Liver (tissue), 9 donors: ENCODE results near the gene MITD1. TPM values are rescaled to one million over a fixed set of nuclear protein-coding genes. Genes with fewer than 3 reads are reported as not detected.

ENCODE experiments used
- DNase-seq: peaks from one replicate; pipeline ENCODE4 v3.0.0-alpha.2; 2017; ENCODE audit warnings: low spot score
- H3K27ac ChIP-seq, 2 donors: one replicate each; pipeline ENCODE4 v1.7.0; 2013; ENCODE audit warnings: inconsistent platforms in 2 of 2, low read length in 2 of 2, control low read depth in 1 of 2, low read depth in 1 of 2, mild to moderate bottlenecking in 1 of 2
- H3K27me3 ChIP-seq, 4 donors: one replicate each; pipeline versions ENCODE4 v1.6.1 to v1.7.0; 2013; ENCODE audit warnings: low read length in 3 of 4, inconsistent platforms in 1 of 4, mild to moderate bottlenecking in 1 of 4, moderate library complexity in 1 of 4; ENCODE audit not compliant: control insufficient read depth in 4 of 4, insufficient read depth in 4 of 4
- H3K36me3 ChIP-seq, 4 donors: one replicate each; pipeline versions ENCODE4 v1.6.1 to v1.7.0; 2013; ENCODE audit warnings: low read length in 3 of 4, mild to moderate bottlenecking in 3 of 4, low read depth in 1 of 4, moderate library complexity in 1 of 4; ENCODE audit not compliant: control insufficient read depth in 4 of 4, insufficient read depth in 3 of 4
- H3K4me1 ChIP-seq, 4 donors: one replicate each; pipeline versions ENCODE4 v1.6.1 to v1.7.0; 2013; ENCODE audit warnings: low read length in 3 of 4, mild to moderate bottlenecking in 3 of 4, moderate library complexity in 1 of 4; ENCODE audit not compliant: control insufficient read depth in 4 of 4, insufficient read depth in 4 of 4
- H3K4me3 ChIP-seq, 3 donors: one replicate each; pipeline versions ENCODE4 v1.6.1 to v1.7.0; 2013; ENCODE audit warnings: low read length in 3 of 3, control low read depth in 1 of 3, low read depth in 1 of 3, mild to moderate bottlenecking in 1 of 3
- H3K9ac ChIP-seq, 2 donors: one replicate each; pipeline ENCODE4 v1.7.0; 2013; ENCODE audit warnings: low read length in 2 of 2, mild to moderate bottlenecking in 2 of 2, moderate library complexity in 2 of 2, control low read depth in 1 of 2, low read depth in 1 of 2
- H3K9me3 ChIP-seq, 4 donors: one replicate each; pipeline versions ENCODE4 v1.6.1 to v1.7.0; 2013; ENCODE audit warnings: low read length in 3 of 4; ENCODE audit not compliant: control insufficient read depth in 4 of 4
- CTCF ChIP-seq: fragments of 150-350 bp; IDR thresholded peaks from 2 replicates; pipeline ENCODE4 v1.5.1; 2017; ENCODE audit warnings: improper control_type of control experiment, low read depth, low read length; ENCODE audit not compliant: missing input control
- EGR1 ChIP-seq, 2 donors: IDR thresholded peaks; 2 replicates each; pipeline ENCODE4 v1.6.1; 2016 to 2018; ENCODE audit warnings: antibody characterized with exemption in 2 of 2, low read depth in 2 of 2
- FOXA1 ChIP-seq: IDR thresholded peaks from 2 replicates; pipeline ENCODE4 v1.6.1; 2016; ENCODE audit warnings: antibody characterized with exemption
- FOXA2 ChIP-seq: IDR thresholded peaks from 2 replicates; pipeline ENCODE4 v1.6.1; 2016; ENCODE audit warnings: antibody characterized with exemption
- GABPA ChIP-seq, 2 donors: IDR thresholded peaks in 1 of 2; conservative IDR thresholded peaks in 1 of 2; 2 replicates each; pipeline ENCODE4 v1.6.1; 2016; ENCODE audit warnings: antibody characterized with exemption in 2 of 2, mild to moderate bottlenecking in 1 of 2, moderate library complexity in 1 of 2
- HNF4A ChIP-seq, 2 donors: conservative IDR thresholded peaks; 2 replicates each; pipeline ENCODE4 v1.6.1; 2016; ENCODE audit warnings: antibody characterized with exemption in 2 of 2, mild to moderate bottlenecking in 2 of 2
- HNF4G ChIP-seq: IDR thresholded peaks from 2 replicates; pipeline ENCODE4 v1.6.1; 2016; ENCODE audit warnings: antibody characterized with exemption
- JUND ChIP-seq, 2 donors: IDR thresholded peaks; 2 replicates each; pipeline ENCODE4 v1.6.1; 2016; ENCODE audit warnings: antibody characterized with exemption in 2 of 2
- MAX ChIP-seq: IDR thresholded peaks from 2 replicates; pipeline ENCODE4 v1.6.1; 2016; ENCODE audit warnings: antibody characterized with exemption
- NR2F2 ChIP-seq: IDR thresholded peaks from 2 replicates; pipeline ENCODE4 v1.6.1; 2016; ENCODE audit warnings: antibody characterized with exemption
- RAD21 ChIP-seq, 2 donors: IDR thresholded peaks; 2 replicates each; pipeline ENCODE4 v1.6.1; 2016; ENCODE audit warnings: antibody characterized with exemption in 2 of 2, mild to moderate bottlenecking in 2 of 2
- RXRA ChIP-seq, 2 donors: IDR thresholded peaks; 2 replicates each; pipeline ENCODE4 v1.6.1; 2017 to 2018; ENCODE audit warnings: antibody characterized with exemption in 2 of 2, mild to moderate bottlenecking in 1 of 2
- SP1 ChIP-seq: IDR thresholded peaks from 2 replicates; pipeline ENCODE4 v1.6.1; 2018; ENCODE audit warnings: antibody characterized with exemption, mild to moderate bottlenecking
- TAF1 ChIP-seq: conservative IDR thresholded peaks from 2 replicates; pipeline ENCODE4 v1.6.1; 2016; ENCODE audit warnings: antibody characterized with exemption, mild to moderate bottlenecking
- YY1 ChIP-seq: IDR thresholded peaks from 2 replicates; pipeline ENCODE4 v1.6.1; 2016; ENCODE audit warnings: antibody characterized with exemption, mild to moderate bottlenecking
- ZBTB33 ChIP-seq: IDR thresholded peaks from 2 replicates; pipeline ENCODE4 v1.6.1; 2016; ENCODE audit warnings: antibody characterized with exemption
- WGBS: extraction: QIAGEN DNeasy Blood & Tissue Kit; methylation state at CpG from one replicate; pipeline ENCODE4 v1.1.7; 2013; 5-methylcytosine and 5-hydroxymethylcytosine counted together
- polyA plus RNA-seq, 2 donors: library from polyadenylated mRNA; stranded (reverse) in 1 of 2; unstranded in 1 of 2; fragments of 200-250 nt in 1 of 2; fragments of >200 nt in 1 of 2; fragmentation: Nextera tagmentation in 1 of 2; extraction: Ambion mirVana in 1 of 2; gene quantifications; one replicate each; pipeline versions ENCODE4 v1.2.1 to v1.2.3, GENCODE V29; 2013 to 2015
- total RNA-seq, 2 donors: library from RNA; depleted of rRNA; stranded (reverse); fragments of >200 nt; gene quantifications; one replicate each; pipeline ENCODE4 v1.2.3, GENCODE V29; 2014
- TF ChIP-seq, protein P1 (sequence below): IDR thresholded peaks from 2 replicates; pipeline ENCODE4 v1.6.1; 2016; ENCODE audit warnings: antibody characterized with exemption
- TF ChIP-seq, protein P2 (sequence below): IDR thresholded peaks from 2 replicates; pipeline ENCODE4 v1.6.1; 2016; ENCODE audit warnings: antibody characterized with exemption, mild to moderate bottlenecking
- donor health status: healthy.
- donor health status: healthy.
- donor health status: healthy.
- donor health status: healthy.
- donor health status: healthy.

The MITD1 gene
- total and polyA plus RNA-seq, 4 donors: 7.8 to 17.5 (median 13.0) TPM

DNA sequence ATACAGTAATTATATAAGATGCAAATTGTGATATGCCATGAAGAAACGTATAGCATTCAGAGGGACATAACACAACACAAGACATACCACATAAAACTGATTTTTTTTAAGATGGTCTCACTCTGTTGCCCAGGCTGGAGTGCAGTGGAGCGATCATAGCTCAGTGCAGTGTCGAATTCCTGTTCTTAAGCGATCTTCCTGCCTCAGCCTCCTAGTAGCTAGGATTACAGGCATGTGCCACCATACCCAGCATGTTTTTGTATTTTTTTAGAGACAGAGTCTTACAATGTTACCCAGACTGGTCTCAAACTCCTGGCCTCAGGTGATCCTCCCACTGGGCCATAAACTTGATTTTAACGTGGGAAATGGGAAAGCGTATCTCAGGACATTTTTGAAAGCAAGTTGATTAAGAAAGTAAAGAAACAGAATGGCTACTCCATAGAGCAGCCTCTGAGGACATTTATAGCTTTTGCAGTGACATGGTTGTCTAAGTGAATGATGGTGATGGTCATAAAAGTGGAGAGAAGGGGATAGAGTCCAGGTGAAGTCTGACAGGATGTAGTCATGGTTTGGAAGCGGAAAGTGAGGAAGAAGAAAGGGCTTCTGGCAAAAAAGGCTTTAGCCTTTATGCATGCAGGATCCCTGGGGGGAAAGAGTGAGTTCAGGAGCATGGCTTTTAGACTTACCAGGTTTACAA is 28.5 kb downstream of the MITD1 start:
- no peak overlapping the region for H3K27ac ChIP-seq
- no peaks in the 10 kb centered on the region for H3K9me3 ChIP-seq
- TF ChIP-seq EGR1 (IDR thresholded peaks at IDR 0.05; ENCODE audit: low read depth in 2 of 2) (no peak), TAF1 (no peak), CTCF (no peak), JUND (IDR thresholded peaks at IDR 0.05) (no peak), YY1 (no peak), NR2F2 (no peak), MAX (no peak), GABPA (IDR thresholded peaks at IDR 0.05 in 1 of 2, conservative IDR thresholded peaks at IDR 0.05 in 1 of 2) (no peak)
- TF ChIP-seq, protein P1, sequence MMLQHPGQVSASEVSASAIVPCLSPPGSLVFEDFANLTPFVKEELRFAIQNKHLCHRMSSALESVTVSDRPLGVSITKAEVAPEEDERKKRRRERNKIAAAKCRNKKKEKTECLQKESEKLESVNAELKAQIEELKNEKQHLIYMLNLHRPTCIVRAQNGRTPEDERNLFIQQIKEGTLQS: no peak
- peaks cover 0 to 16% (median 12%) of the 10 kb centered on the region in 4 donors for H3K4me1 ChIP-seq
- H3K27me3 ChIP-seq: no peaks in the 10 kb centered on the region
- H3K4me3 ChIP-seq: no peak overlapping the region
- no peak for DNase-seq
- H3K9ac ChIP-seq: no peak overlapping the region
- WGBS: 94% methylated on average over 7 of the region's 7 CpGs
- H3K36me3 ChIP-seq: peaks cover 0 to under 1% (median 0%) of the 10 kb centered on the region in 4 donors

GRCh38 chr2:99150706-99151105 is 30.2 kb downstream of the MITD1 start:
- Histone ChIP-seq H3K9ac (no peak overlapping the region), H3K36me3 (no peaks in the 10 kb centered on the region), H3K4me1 (peaks cover 0 to 12% (median 8%) of the 10 kb centered on the region in 4 donors), H3K27me3 (no peaks in the 10 kb centered on the region), H3K27ac (no peak overlapping the region), H3K4me3 (no peak overlapping the region), H3K9me3 (no peaks in the 10 kb centered on the region)
- DNase-seq: no peak
- WGBS: 89% methylated on average over 1 of the region's 1 CpG
- TF ChIP-seq JUND (IDR thresholded peaks at IDR 0.05) (no peak), CTCF (no peak), RXRA (IDR thresholded peaks at IDR 0.05) (no peak), FOXA2 (no peak), HNF4A (conservative IDR thresholded peaks at IDR 0.05) (no peak), EGR1 (IDR thresholded peaks at IDR 0.05; ENCODE audit: low read depth in 2 of 2) (no peak), NR2F2 (no peak), TAF1 (no peak), ZBTB33 (no peak), RAD21 (IDR thresholded peaks at IDR 0.05) (no peak), GABPA (IDR thresholded peaks at IDR 0.05 in 1 of 2, conservative IDR thresholded peaks at IDR 0.05 in 1 of 2) (no peak), FOXA1 (no peak), SP1 (no peak), YY1 (no peak), MAX (no peak), HNF4G (no peak)
- TF ChIP-seq, protein P1: no peak
- TF ChIP-seq, protein P2, sequence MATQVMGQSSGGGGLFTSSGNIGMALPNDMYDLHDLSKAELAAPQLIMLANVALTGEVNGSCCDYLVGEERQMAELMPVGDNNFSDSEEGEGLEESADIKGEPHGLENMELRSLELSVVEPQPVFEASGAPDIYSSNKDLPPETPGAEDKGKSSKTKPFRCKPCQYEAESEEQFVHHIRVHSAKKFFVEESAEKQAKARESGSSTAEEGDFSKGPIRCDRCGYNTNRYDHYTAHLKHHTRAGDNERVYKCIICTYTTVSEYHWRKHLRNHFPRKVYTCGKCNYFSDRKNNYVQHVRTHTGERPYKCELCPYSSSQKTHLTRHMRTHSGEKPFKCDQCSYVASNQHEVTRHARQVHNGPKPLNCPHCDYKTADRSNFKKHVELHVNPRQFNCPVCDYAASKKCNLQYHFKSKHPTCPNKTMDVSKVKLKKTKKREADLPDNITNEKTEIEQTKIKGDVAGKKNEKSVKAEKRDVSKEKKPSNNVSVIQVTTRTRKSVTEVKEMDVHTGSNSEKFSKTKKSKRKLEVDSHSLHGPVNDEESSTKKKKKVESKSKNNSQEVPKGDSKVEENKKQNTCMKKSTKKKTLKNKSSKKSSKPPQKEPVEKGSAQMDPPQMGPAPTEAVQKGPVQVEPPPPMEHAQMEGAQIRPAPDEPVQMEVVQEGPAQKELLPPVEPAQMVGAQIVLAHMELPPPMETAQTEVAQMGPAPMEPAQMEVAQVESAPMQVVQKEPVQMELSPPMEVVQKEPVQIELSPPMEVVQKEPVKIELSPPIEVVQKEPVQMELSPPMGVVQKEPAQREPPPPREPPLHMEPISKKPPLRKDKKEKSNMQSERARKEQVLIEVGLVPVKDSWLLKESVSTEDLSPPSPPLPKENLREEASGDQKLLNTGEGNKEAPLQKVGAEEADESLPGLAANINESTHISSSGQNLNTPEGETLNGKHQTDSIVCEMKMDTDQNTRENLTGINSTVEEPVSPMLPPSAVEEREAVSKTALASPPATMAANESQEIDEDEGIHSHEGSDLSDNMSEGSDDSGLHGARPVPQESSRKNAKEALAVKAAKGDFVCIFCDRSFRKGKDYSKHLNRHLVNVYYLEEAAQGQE: no peak
